NCI-H1417 (cell line): Measurements from ENCODE around the gene PSMD5.

Experiments
- DNase-seq, 3 experiments: peaks; one replicate each; lab custom pipeline; 2025; lab: John Stamatoyannopoulos, UW

The PSMD5 gene

GRCh38 chr9:120842685-120843485, at the start of gene PSMD5:
Gene PSMD5, minus strand, starts transcription at chr9:120842922. Its CDS starts 13 bp downstream, at chr9:120842909.
- peak; percentile 91 to 99 (median 98) for DNase-seq

DNA sequence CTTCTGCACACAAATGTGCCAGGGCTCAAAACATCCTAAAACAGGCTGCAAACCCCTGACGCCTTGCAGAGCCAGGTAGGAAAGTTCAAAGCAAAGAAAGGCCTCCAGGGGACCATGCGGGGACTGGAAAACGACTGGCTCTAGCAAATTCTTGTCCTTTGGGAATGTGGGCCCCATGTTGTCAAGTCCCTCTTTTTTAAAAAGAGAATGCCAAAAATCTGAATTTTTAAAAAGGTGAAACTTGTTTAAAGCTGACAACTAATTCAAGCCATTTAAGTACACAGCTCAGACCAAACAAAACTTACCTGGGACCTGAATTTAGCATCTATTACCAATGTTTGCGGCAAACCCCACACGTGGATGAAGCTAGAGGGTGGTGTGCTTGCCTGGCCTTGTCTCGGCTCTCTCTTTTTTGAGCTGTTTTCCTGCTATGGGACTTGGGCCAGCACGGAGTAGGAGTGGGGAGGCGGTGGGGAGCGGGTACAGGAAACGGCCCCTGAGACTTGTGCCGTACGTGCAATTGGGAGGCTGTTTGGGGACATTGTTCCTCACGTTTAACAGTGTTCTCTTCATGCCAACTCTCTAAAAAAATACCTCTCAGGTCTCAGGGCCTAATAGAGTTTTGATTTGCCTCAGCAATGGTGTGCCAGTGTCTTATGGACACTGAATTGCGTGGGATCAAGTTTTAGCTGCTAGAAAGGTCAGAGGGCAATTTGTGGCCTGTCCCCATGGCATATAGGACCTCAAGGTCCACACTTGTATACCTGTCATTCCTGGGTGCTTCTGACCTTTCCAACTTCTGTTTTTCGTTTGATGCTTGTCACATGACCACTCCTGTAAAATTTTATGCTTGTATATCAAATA, 49.4 kb upstream of the PSMD5 start:
- DNase-seq, result no peak

DNA sequence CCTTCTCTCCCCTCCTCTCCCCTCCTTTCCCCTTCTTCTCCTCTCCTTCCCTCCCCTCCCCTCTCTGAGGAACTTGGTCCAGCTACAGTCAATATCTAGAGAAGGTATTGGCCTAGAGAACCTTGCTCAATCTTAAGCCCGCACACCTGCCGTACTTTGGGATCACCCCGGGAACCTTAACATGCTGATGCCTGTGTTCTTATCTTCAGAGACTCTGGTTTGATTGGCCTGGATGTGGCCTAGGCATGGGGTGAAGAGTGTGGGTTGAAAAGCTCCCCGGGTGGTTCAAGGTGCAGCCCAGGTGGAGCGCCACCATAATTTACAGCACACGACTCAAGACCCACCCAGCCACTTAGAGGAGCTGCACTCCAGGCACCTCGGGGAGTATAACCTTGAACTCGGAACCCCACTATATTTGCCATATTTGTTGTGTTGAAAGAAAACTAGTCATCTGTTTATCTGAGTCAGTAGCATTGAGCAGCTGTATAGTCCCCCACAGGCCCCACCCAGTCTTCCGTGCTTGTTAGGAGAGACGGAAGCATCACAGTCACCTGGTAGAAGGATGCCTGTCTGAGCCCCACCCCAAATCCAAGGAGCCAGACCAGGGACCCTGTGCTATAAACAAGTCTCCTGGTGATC, 48.6 kb upstream of the PSMD5 start:
- peak in 1 of 3 experiments; percentile 3 for DNase-seq

DNA sequence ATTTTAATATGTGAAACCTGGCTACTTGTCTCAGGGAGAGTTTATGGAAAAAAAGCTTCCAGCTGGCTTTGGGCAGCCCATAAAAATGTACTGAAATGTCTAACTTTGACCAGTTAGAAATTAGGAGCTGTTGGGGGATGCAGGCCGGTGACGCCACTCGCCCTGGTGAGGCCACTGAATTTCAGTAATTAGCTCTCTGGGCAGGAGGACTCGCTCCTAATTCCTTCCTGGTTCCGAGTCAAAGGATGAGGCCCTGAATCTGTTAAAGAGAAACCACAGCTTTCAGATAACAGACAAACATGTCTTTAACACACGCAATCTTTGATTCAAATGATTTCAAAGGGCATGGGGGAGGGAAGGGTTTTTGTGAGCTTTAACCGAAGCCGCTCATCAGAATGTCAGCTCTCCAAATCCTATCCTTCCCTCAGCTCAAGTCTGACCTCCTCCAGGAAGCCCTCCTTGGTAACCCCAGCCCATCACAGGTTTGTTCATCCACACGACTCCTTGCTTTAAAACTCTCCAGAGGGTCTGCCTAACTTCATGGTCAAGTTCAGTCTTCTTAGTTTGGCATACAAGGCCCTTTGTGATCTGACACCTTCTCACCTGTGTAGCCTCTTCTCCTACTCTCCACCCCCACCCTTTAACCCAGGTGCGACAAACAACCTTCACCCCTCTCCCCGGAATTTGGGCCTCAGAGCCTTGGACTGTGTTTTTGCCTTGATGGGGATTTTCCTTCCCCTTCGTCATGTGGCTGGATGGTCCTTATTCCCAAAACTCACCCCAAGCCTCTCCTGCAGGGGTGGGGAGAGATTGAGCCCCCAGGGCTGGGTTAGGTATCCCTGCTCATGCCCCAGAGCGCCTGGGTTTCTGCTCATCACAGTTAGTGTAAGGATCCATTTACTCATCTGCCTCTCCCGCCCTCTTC, 47.9 kb upstream of the PSMD5 start:
- DNase-seq, result no peak

DNA sequence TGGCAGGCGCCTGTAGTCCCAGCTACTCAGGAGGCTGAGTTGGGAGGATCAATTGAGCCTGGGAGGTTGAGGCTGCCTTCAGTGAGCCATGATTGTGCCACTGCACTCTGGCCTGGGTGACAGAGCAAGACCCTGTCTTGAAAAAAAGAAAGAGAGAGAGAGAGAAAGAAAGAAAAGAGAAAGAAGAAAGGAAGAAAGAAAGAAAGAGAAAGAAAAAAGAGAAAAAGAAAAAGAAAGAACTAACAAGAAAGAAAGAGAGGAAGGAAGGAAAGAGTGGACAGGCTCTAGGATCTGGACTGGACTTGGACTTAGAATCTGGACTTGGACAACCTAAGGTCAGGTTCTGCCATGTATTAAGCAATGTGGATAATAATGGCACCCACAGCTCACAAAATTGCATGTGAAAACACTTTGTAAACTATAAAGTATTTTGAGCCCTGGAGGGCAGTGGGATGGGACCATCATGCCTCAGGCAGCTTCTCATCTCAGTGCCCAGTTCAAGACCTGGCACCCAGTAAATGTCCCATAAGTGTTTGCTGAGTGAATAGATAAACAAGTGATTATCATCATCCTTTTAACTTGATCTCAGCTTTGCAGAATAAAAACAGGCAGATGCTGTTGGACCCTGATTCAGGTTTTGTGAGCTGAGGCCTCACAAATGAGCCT, 47.0 kb upstream of the PSMD5 start:
- peak in 1 of 3 experiments; percentile 55 for DNase-seq

- no peak for DNase-seq
Observed at GRCh38 chr9:120888626-120889025, 45.9 kb upstream of the PSMD5 start.

DNA sequence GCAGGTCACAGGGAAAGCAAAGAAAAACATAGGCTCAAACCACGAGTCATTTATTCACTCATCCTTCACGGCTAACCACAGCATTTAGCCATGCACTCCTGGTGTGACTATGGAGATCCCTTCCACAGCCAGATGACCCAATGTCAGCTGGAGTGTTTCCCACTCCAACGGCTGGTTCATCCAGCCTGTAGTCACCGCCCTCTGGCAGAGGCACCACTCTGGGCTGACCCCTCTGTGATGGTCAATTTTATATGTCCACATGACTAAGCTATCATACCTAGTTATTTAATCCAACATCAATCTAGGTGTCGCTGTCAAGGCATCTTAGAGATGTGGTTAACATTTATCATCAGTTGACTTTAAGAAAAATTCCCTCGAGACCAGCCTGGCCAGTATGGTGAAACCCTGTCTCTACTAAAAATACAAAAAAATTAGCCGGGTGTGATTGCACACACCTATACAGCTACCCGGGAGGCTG, 43.8 kb upstream of the PSMD5 start:
- no peak for DNase-seq

- no peak for DNase-seq
Observed at GRCh38 chr9:120885958-120886357, 43.2 kb upstream of the PSMD5 start.

DNA sequence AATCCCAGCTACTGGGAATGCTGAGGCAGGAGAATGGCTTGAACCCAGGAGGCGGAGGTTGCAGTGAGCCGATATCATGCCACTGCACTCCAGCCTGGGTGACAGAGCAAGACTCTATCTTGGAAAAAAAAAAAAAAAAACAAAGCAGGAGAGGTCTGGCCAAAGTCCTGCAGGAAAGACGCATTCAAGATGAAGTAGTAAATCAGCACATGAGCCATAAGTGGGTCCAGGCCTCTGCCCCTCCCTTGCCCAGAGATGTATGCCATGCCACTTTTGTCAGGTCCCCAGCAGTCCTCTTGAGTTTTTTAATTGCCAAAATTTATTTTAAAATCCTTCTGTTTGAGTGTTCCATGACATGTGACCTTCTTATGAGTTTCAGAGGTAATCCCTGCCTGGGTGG, 42.7 kb upstream of the PSMD5 start:
- DNase-seq, result no peak

- DNase-seq, result no peak
Observed at GRCh38 chr9:120883608-120883996, 40.9 kb upstream of the PSMD5 start.

DNA sequence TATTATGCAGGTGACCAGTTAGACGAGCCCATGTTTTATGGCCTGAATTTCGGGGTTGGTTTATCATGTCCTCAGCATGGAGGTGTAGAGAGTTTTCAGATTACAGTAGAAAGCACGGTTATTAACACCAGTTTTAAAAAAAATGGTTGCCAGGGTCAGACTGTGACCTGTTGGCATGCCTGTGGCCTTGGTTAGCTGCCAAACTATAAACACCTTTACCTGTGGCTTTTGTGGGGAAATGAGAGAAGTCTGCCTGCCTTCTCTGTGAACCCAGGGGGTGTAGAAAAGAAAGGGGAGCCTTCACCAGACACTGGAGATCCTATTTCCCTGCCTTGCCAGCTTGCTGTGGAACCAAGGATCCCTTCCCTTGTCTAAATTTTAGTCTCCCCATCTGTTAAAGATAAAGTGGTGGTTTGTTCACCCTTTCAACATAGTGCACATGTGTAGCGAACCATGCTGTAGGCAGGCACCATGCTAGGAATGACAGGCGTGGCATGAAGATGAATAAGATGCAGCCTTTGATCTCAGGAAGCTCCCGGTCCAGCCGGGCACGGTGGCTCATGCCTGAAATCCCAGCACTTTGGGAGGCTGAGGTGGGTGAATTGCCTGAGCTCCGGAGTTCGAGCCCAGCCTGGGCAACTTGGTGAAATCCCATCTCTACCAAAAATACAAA, 40.3 kb upstream of the PSMD5 start:
- DNase-seq, result no peak

GRCh38 chr9:120879446-120879845, 36.7 kb upstream of the PSMD5 start:
- DNase-seq, result no peak

- peak; percentile 29 to 70 (median 55) for DNase-seq
Observed at GRCh38 chr9:120878188-120879130, 35.7 kb upstream of the PSMD5 start.

DNA sequence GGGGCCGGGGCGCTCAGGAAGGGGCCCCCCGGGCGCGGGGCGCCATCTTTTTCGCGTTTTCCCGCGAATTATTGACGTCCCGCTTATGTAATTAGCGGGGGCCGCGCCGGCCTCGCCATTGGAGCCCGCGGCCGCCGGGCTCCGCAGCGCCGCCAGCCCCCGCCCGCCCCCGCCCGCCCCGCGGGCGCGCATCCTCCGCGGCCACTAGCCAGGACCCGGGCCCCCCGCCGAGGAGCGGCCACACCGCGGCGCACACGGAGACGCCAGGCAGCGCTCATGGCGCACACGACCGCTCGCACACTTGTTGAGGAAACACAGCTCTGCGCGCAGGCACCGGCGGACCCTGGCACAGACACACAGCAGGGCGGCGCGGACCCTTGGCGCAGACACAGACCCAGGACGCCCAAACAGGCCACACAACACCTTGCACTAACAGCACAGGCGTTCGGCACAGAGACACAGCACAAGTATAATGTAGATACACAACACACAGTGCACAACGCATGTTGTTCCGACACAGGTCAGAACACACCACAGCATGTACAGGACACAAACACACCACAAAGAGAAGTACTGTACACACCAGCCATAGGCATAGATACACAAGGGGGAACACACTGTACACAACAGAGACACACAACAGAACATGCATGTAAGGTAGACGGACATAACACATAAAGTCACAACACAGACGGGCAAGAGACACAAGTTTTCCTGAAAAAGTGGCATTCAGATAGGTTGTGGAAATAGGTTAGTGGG, 34.7 kb upstream of the PSMD5 start:
- peak; percentile 74 to 92 (median 92) for DNase-seq

DNA sequence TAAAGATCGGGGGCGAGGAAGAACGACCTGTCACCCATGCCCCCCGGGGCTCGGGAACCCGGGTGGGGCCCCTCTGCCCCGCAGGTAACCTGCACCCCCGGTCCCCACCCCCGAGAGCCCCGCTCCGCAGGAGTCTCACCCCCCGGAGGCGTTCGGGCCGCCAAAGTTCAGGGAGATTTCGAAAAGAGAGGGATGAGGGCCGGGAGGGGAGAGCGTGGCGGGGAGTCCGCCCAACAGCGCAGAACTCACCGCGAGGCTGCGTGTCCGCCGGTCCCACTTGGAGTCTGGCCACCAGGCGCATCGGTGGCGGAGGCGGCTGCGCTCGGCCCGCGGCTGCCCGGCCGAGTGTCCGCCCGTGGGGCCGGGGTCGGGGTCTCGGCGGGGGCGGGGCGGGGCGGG, 34.1 kb upstream of the PSMD5 start, which contains the start of gene PHF19:
PHF19 (minus strand) TSS at position 347 of the 399 bp plus-strand sequence. CDS start 2,447 bp downstream, outside the sequence.
- peak in 2 of 3 experiments; percentile 81 to 84 for DNase-seq

- DNase-seq, result peak; percentile 70 to 97 (median 97)
Observed at GRCh38 chr9:120875954-120876841, 33.5 kb upstream of the PSMD5 start.

DNA sequence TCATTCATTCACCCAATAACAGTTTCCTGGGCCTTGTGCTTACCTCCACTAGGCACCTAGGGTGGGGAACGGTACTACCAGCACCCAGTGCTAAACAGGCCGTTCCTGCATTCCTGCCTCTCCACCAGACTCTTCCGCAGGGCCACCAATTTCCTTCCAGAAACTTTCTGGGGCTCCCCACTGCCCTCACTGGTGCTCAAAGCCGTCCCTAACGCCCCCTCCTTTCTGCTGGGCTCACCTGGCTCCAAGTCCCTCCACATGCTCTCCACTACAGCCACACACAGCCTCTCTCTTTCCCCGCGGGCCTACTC, 32.9 kb upstream of the PSMD5 start:
- DNase-seq, result no peak
